HepG2 (cell line): ENCODE results near the gene TMCO2. TPM values are rescaled to one million over a fixed set of nuclear protein-coding genes. Genes with fewer than 3 reads are reported as not detected.

Source experiments
- ERF ChIP-seq: IDR thresholded peaks from 2 replicates; pipeline ENCODE4 v1.6.1; 2018; ENCODE audit warnings: missing biosample characterization, missing genetic modification reagents
- KLF9 ChIP-seq: IDR thresholded peaks from 2 replicates; pipeline ENCODE4 v1.6.1; 2016; ENCODE audit warnings: low read depth
- MAZ ChIP-seq, 2 experiments: sonication (generic) in 1 of 2; formaldehyde crosslinking in 1 of 2; IDR thresholded peaks; 2 replicates each; pipeline versions ENCODE4 v1.5.0 to v1.6.1; 2012 to 2020; ENCODE audit warnings: low read depth in 2 of 2, mild to moderate bottlenecking in 2 of 2, borderline replicate concordance in 1 of 2, improper control_type of control experiment in 1 of 2, low read length in 1 of 2, missing genetic modification reagents in 1 of 2, moderate library complexity in 1 of 2
- MBD4 ChIP-seq: IDR thresholded peaks from 2 replicates; pipeline ENCODE4 v1.6.1; 2012; ENCODE audit warnings: low read length, inconsistent platforms, borderline replicate concordance
- MTA3 ChIP-seq: sonication (generic); formaldehyde crosslinking; IDR thresholded peaks from 2 replicates; pipeline ENCODE4 v1.4.0; 2020; ENCODE audit warnings: missing genetic modification reagents
- MTERF4 ChIP-seq: sonication (generic); formaldehyde crosslinking; IDR thresholded peaks from 2 replicates; pipeline ENCODE4 v1.8.0; 2023; ENCODE audit warnings: mild to moderate bottlenecking, missing genetic modification reagents
- PCBP1 ChIP-seq: fragments of 200-400 bp; formaldehyde crosslinking; IDR thresholded peaks from 2 replicates; pipeline ENCODE4 v1.6.1; 2017; ENCODE audit warnings: mild to moderate bottlenecking, low read depth, low read length, borderline replicate concordance
- POLR2AphosphoS2 ChIP-seq: IDR thresholded peaks from 2 replicates; pipeline ENCODE4 v1.6.1; 2011; ENCODE audit warnings: low read depth, low read length, improper control_type of control experiment
- REL ChIP-seq: sonication (generic); formaldehyde crosslinking; conservative IDR thresholded peaks from 2 replicates; pipeline ENCODE4 v1.8.0; 2022; ENCODE audit warnings: mild to moderate bottlenecking, missing genetic modification reagents, moderate library complexity
- SNAPC2 ChIP-seq: sonication (generic); formaldehyde crosslinking; IDR thresholded peaks from 2 replicates; pipeline ENCODE4 v1.8.1; 2022; ENCODE audit warnings: mild to moderate bottlenecking, missing genetic modification reagents
- SP1 ChIP-seq, 2 experiments: fragments of 450-650 bp in 1 of 2; sonication (generic) in 1 of 2; formaldehyde crosslinking in 1 of 2; IDR thresholded peaks; 2 replicates each; pipeline versions ENCODE4 v1.4.0 to v1.6.1; 2016 to 2020; ENCODE audit warnings: missing genetic modification reagents in 1 of 2
- SRY ChIP-seq: sonication (generic); formaldehyde crosslinking; IDR thresholded peaks from 2 replicates; pipeline ENCODE4 v1.8.0; 2022; ENCODE audit warnings: mild to moderate bottlenecking, missing genetic modification reagents
- ZNF549 ChIP-seq: sonication (generic); formaldehyde crosslinking; IDR thresholded peaks from 2 replicates; pipeline ENCODE4 v1.5.0; 2020; ENCODE audit warnings: missing genetic modification reagents
- ZNF747 ChIP-seq: sonication (generic); formaldehyde crosslinking; IDR thresholded peaks from 2 replicates; pipeline ENCODE4 v1.8.1; 2023; ENCODE audit warnings: missing genetic modification reagents, mild to moderate bottlenecking, borderline replicate concordance
- polyA plus RNA-seq, 8 experiments: library from polyadenylated mRNA; depleted of rRNA in 3 of 8; stranded (reverse) in 7 of 8; unstranded in 1 of 8; fragments of >200 nt; fragmentation: Illumina TruSeq in 4 of 8; extraction: Trizol in 4 of 8; gene quantifications; 2 replicates each; pipeline versions ENCODE4 v1.2.1 to v1.2.3, GENCODE V29; 2011 to 2016; ENCODE audit warnings: low read depth in 4 of 8, missing spikeins in 1 of 8, mixed read lengths in 1 of 8; ENCODE audit not compliant: insufficient read depth in 1 of 8
- total RNA-seq, 5 experiments: library from RNA; depleted of rRNA; stranded (reverse); fragments of >200 nt; fragmentation: Illumina TruSeq; extraction: Trizol; gene quantifications; 2 replicates each; pipeline ENCODE4 v1.2.3, GENCODE V29; 2016; ENCODE audit warnings: low read depth in 1 of 5
- TF ChIP-seq, protein P1 (sequence below): sonication (generic); formaldehyde crosslinking; IDR thresholded peaks from 2 replicates; pipeline ENCODE4 v1.5.1; 2020; ENCODE audit warnings: mild to moderate bottlenecking, moderate library complexity, missing genetic modification reagents
- TF ChIP-seq, protein P2 (sequence below): sonication (generic); formaldehyde crosslinking; IDR thresholded peaks from 2 replicates; pipeline ENCODE4 v1.5.0; 2020; ENCODE audit warnings: mild to moderate bottlenecking, missing genetic modification reagents, borderline replicate concordance
- TF ChIP-seq, protein P3 (sequence below): sonication (generic); formaldehyde crosslinking; IDR thresholded peaks from 2 replicates; pipeline ENCODE4 v1.9.0; 2021; ENCODE audit warnings: missing genetic modification reagents, borderline replicate concordance
- TF ChIP-seq, protein P4 (sequence below): sonication (generic); formaldehyde crosslinking; conservative IDR thresholded peaks from 2 replicates; pipeline ENCODE4 v1.8.0; 2022; ENCODE audit warnings: mild to moderate bottlenecking, moderate library complexity, missing genetic modification reagents

Gene TMCO2
- total and polyA plus RNA-seq, 2 of the 13 experiments (the other 11 are each of a cell fraction or from before 2014, with no cell fraction given): not detected

- TF ChIP-seq MBD4: no peak
- peak; percentile 89 for TF ChIP-seq ERF (CRISPR knock-in tag)
- TF ChIP-seq ZNF549: no peak
- TF ChIP-seq, protein P1, sequence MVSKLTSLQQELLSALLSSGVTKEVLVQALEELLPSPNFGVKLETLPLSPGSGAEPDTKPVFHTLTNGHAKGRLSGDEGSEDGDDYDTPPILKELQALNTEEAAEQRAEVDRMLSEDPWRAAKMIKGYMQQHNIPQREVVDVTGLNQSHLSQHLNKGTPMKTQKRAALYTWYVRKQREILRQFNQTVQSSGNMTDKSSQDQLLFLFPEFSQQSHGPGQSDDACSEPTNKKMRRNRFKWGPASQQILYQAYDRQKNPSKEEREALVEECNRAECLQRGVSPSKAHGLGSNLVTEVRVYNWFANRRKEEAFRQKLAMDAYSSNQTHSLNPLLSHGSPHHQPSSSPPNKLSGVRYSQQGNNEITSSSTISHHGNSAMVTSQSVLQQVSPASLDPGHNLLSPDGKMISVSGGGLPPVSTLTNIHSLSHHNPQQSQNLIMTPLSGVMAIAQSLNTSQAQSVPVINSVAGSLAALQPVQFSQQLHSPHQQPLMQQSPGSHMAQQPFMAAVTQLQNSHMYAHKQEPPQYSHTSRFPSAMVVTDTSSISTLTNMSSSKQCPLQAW (CRISPR knock-in tag): peak; percentile 57; the same call in 1 of the 2 replicates
- no peak for TF ChIP-seq POLR2AphosphoS2
- peak; percentile 98 for TF ChIP-seq MAZ (IDR thresholded peaks at IDR 0.05; ENCODE audit: borderline replicate concordance, low read depth, low read length)
- TF ChIP-seq MAZ (CRISPR knock-in tag; IDR thresholded peaks at IDR 0.05; ENCODE audit: low read depth): peak; percentile 74
- TF ChIP-seq SP1 (IDR thresholded peaks at IDR 0.05): no peak
- TF ChIP-seq SP1 (CRISPR knock-in tag; IDR thresholded peaks at IDR 0.05): peak; percentile 98
- no peak for TF ChIP-seq MTA3 (CRISPR knock-in tag)
- TF ChIP-seq, protein P2, sequence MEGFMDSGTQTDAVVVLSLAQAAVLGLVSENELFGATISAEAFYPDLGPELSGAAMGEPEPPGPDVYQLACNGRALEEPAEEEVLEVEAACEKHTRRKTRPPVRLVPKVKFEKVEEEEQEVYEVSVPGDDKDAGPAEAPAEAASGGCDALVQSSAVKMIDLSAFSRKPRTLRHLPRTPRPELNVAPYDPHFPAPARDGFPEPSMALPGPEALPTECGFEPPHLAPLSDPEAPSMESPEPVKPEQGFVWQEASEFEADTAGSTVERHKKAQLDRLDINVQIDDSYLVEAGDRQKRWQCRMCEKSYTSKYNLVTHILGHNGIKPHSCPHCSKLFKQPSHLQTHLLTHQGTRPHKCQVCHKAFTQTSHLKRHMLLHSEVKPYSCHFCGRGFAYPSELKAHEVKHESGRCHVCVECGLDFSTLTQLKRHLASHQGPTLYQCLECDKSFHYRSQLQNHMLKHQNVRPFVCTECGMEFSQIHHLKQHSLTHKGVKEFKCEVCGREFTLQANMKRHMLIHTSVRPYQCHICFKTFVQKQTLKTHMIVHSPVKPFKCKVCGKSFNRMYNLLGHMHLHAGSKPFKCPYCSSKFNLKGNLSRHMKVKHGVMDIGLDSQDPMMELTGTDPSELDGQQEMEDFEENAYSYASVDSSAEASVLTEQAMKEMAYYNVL: peak; percentile 87; the same call in 1 of the 2 replicates
- peak; percentile 94 for TF ChIP-seq SRY (CRISPR knock-in tag)
- TF ChIP-seq REL (CRISPR knock-in tag): peak; percentile 64; the same call in 1 of the 2 replicates
- TF ChIP-seq, protein P3, sequence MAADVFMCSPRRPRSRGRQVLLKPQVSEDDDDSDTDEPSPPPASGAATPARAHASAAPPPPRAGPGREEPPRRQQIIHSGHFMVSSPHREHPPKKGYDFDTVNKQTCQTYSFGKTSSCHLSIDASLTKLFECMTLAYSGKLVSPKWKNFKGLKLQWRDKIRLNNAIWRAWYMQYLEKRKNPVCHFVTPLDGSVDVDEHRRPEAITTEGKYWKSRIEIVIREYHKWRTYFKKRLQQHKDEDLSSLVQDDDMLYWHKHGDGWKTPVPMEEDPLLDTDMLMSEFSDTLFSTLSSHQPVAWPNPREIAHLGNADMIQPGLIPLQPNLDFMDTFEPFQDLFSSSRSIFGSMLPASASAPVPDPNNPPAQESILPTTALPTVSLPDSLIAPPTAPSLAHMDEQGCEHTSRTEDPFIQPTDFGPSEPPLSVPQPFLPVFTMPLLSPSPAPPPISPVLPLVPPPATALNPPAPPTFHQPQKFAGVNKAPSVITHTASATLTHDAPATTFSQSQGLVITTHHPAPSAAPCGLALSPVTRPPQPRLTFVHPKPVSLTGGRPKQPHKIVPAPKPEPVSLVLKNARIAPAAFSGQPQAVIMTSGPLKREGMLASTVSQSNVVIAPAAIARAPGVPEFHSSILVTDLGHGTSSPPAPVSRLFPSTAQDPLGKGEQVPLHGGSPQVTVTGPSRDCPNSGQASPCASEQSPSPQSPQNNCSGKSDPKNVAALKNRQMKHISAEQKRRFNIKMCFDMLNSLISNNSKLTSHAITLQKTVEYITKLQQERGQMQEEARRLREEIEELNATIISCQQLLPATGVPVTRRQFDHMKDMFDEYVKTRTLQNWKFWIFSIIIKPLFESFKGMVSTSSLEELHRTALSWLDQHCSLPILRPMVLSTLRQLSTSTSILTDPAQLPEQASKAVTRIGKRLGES (CRISPR knock-in tag): peak; percentile 28; the same call in 1 of the 2 replicates
- TF ChIP-seq SNAPC2 (CRISPR knock-in tag): 0 out of 2 replicates have a peak, but pooled peaks have one; percentile 4
- TF ChIP-seq PCBP1: peak; percentile 94; the same call in 1 of the 2 replicates
- TF ChIP-seq, protein P4, sequence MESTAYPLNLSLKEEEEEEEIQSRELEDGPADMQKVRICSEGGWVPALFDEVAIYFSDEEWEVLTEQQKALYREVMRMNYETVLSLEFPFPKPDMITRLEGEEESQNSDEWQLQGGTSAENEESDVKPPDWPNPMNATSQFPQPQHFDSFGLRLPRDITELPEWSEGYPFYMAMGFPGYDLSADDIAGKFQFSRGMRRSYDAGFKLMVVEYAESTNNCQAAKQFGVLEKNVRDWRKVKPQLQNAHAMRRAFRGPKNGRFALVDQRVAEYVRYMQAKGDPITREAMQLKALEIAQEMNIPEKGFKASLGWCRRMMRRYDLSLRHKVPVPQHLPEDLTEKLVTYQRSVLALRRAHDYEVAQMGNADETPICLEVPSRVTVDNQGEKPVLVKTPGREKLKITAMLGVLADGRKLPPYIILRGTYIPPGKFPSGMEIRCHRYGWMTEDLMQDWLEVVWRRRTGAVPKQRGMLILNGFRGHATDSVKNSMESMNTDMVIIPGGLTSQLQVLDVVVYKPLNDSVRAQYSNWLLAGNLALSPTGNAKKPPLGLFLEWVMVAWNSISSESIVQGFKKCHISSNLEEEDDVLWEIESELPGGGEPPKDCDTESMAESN (CRISPR knock-in tag): peak; percentile 85
- TF ChIP-seq ZNF747 (CRISPR knock-in tag): peak; percentile 58; the same call in 1 of the 2 replicates
- no peak for TF ChIP-seq KLF9 (CRISPR knock-in tag)
- TF ChIP-seq MTERF4: peak; percentile 66; the same call in 1 of the 2 replicates
These were observed 10.1 kb downstream of the TMCO2 start, which contains the start of gene ZMPSTE24 (continued) for GRCh38 chr1:40257688-40258444.
